GM12878 (cell line): ENCODE data around the gene LRRC56. TPM values are rescaled to one million over a fixed set of nuclear protein-coding genes. Genes with fewer than 3 reads are reported as not detected.

Experiments used
- ATAC-seq: fragments of 200-7000 bp; cut with Tn5 transposase; 3 replicates; pipeline ENCODE4 v1.9.1; 2020; ENCODE audit warnings: mild to moderate bottlenecking, moderate library complexity
- BruUV-seq: library from RNA; stranded (reverse); fragments of 400-500 nt; replicated peaks from 2 replicates; lab custom pipeline; 2021; lab: Mats Ljungman, UMichigan
- CTCF ChIA-PET: fragments of 300-600 bp; sonication (Branson Sonifier 250); formaldehyde crosslinking; extraction: SDS; loops from one replicate; lab custom pipeline; 2021; ENCODE audit warnings: inconsistent platforms; lab: Yijun Ruan, JAX
- POLR2A ChIA-PET: fragments of 350-600 bp; formaldehyde crosslinking; extraction: SDS; loops from one replicate; lab custom pipeline; 2021; ENCODE audit warnings: inconsistent platforms; lab: Charles Lee
- RAD21 ChIA-PET: fragments of 300-600 bp; sonication (Branson Sonifier 250); formaldehyde crosslinking; loops from one replicate; lab custom pipeline; 2023; ENCODE audit warnings: antibody characterized with exemption; ENCODE audit not compliant: unreplicated experiment; lab: Charles Lee
- SMC1A ChIA-PET: fragments of 300-600 bp; sonication (Branson Sonifier 250); formaldehyde crosslinking; loops from one replicate; lab custom pipeline; 2023; ENCODE audit not compliant: unreplicated experiment, uncharacterized antibody; lab: Charles Lee
- DNase-seq: peaks from one replicate; pipeline ENCODE4 v3.0.0-alpha.2; 2011; ENCODE audit warnings: low read depth, low spot score
- FAIRE-seq: peaks from 3 replicates; lab custom pipeline; 2011; peaks lifted over from hg19 to GRCh38; lab: Jason Lieb, UNC
- H2AFZ ChIP-seq: 2 replicates; pipeline ENCODE4 v1.6.0; 2011; ENCODE audit warnings: low read depth, low read length, control low read depth; ENCODE audit not compliant: control insufficient read depth
- H3K27ac ChIP-seq: 2 replicates; pipeline ENCODE4 v1.5.1; 2011; ENCODE audit warnings: control low read depth; ENCODE audit not compliant: control insufficient read depth, insufficient read depth
- H3K27me3 ChIP-seq, 2 experiments: replicated peaks in 1 of 2; 2 replicates each; pipeline versions ENCODE4 v1.6.0 to v1.6.1; 2011; ENCODE audit warnings: low read length in 1 of 2; ENCODE audit not compliant: control insufficient read depth in 2 of 2, insufficient read depth in 2 of 2
- H3K36me3 ChIP-seq, 2 experiments: 2 replicates each; pipeline ENCODE4 v1.5.1; 2011; ENCODE audit warnings: low read length in 1 of 2; ENCODE audit not compliant: control insufficient read depth in 2 of 2, insufficient read depth in 2 of 2
- H3K4me1 ChIP-seq: 2 replicates; pipeline ENCODE4 v1.6.1; 2011; ENCODE audit warnings: mild to moderate bottlenecking, low read length, moderate library complexity, mixed read lengths; ENCODE audit not compliant: control insufficient read depth, insufficient read depth
- H3K4me2 ChIP-seq: 2 replicates; pipeline ENCODE4 v1.6.0; 2011; ENCODE audit warnings: control low read depth; ENCODE audit not compliant: control insufficient read depth, insufficient read depth
- H3K4me3 ChIP-seq: fragments of 200-600 bp; sonication (generic); 2 replicates; pipeline ENCODE4 v1.5.1; 2016
- H3K79me2 ChIP-seq: 2 replicates; pipeline ENCODE4 v1.6.0; 2011; ENCODE audit warnings: low read length; ENCODE audit not compliant: control insufficient read depth, insufficient read depth
- H3K9ac ChIP-seq: 2 replicates; pipeline ENCODE4 v1.8.0; 2011; ENCODE audit warnings: low read length, control low read depth, mixed read lengths; ENCODE audit not compliant: control insufficient read depth, insufficient read depth
- H3K9me3 ChIP-seq: replicated peaks from 3 replicates; pipeline ENCODE4 v1.5.1; 2011; ENCODE audit warnings: mild to moderate bottlenecking, low read length; ENCODE audit not compliant: control insufficient read depth, insufficient read depth
- H4K20me1 ChIP-seq: 2 replicates; pipeline ENCODE4 v1.6.0; 2011; ENCODE audit not compliant: control insufficient read depth, insufficient read depth
- HDGF ChIP-seq: fragments of 450-650 bp; IDR thresholded peaks from 2 replicates; pipeline ENCODE4 v1.6.1; 2016; ENCODE audit warnings: antibody characterized with exemption
- ZNF384 ChIP-seq: IDR thresholded peaks from 2 replicates; pipeline ENCODE4 v1.6.1; 2012; ENCODE audit warnings: low read depth, mild to moderate bottlenecking, low read length, improper control_type of control experiment, borderline replicate concordance
- WGBS: methylation state at CpG from one replicate; pipeline ENCODE4 v1.1.6; 2016; ENCODE audit warnings: low lambda C conversion rate; ENCODE audit not compliant: insufficient replicate concordance, insufficient coverage; ENCODE audit errors: missing lambda C conversion rate; 5-methylcytosine and 5-hydroxymethylcytosine counted together
- in situ Hi-C: fragments of 300-500 bp; cut with MboI; formaldehyde crosslinking; loops from 9 replicates; pipeline ENCODE4 v1.14.3; 2018; ENCODE audit warnings: mixed read lengths
- intact Hi-C: fragments of 100-400 bp; cut with micrococcal nuclease; formaldehyde crosslinking; loops from one replicate; pipeline ENCODE4 v1.14.2; 2022; ENCODE audit not compliant: unreplicated experiment
- polyA plus RNA-seq, 11 experiments: library from polyadenylated mRNA; depleted of rRNA in 4 of 11; unstranded in 6 of 11; stranded (reverse) in 5 of 11; fragments of >200 nt; fragmentation: Nextera tagmentation in 4 of 11; fragmentation: Illumina TruSeq in 1 of 11; extraction: Ambion mirVana in 4 of 11; extraction: Trizol in 1 of 11; gene quantifications; 1 replicate in 1 of 11; 2 replicates in 10 of 11; pipeline versions ENCODE4 v1.2.1 to v1.2.3, GENCODE V29; 2011 to 2016; ENCODE audit warnings: inconsistent platforms in 2 of 11, missing spikeins in 2 of 11, low read depth in 1 of 11
- total RNA-seq, 4 experiments: library from RNA; depleted of rRNA in 3 of 4; stranded (reverse); fragments of >200 nt in 3 of 4; fragmentation: Illumina TruSeq in 1 of 4; extraction: Trizol in 1 of 4; gene quantifications; 2 replicates each; pipeline versions ENCODE4 v1.2.1 to v1.2.3, GENCODE V29; 2013 to 2021
- TF ChIP-seq, protein P1 (sequence below), 3 experiments: IDR thresholded peaks in 2 of 3; conservative IDR thresholded peaks in 1 of 3; 2 replicates each; pipeline ENCODE4 v1.5.1; 2011; ENCODE audit warnings: low read depth in 3 of 3, low read length in 3 of 3, mild to moderate bottlenecking in 3 of 3, control low read depth in 2 of 3, moderate library complexity in 2 of 3, inconsistent platforms in 1 of 3, mixed read lengths in 1 of 3; ENCODE audit not compliant: control insufficient read depth in 2 of 3, insufficient read depth in 1 of 3; ENCODE audit errors: extremely low read depth in 1 of 3

The LRRC56 gene
- total and polyA plus RNA-seq, 10 of the 15 experiments (the other 5 are each of a cell fraction or from before 2014, with no cell fraction given), result 0.02 to 1.9 (median 0.75) TPM; not detected in 1

DNA sequence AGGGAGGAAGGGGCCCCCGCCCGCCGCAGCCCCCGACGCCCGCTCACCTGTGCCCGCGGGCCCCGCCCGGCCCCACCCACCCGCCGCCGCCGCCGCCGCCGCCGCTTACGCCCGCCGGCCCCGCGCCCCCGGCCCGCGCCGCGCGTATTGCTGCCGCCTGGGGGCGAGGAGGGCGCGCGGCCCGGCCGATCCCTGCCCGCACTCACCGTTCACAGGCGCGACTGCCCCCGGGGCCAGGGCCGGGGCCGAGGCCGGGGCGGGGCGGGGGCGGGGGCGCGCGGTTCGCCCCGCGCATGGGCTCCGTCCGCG is 2.2 kb upstream of the LRRC56 start:
- peaks cover 4% of the 10 kb centered on the region; the same call in 1 of the 2 replicates for H4K20me1 ChIP-seq
- H3K36me3 ChIP-seq, result peaks cover 0 to 12% of the 10 kb centered on the region in 2 experiments; a peak in 3 of 4 replicates
- H3K9ac ChIP-seq, result peak overlapping the region; percentile 85; the same call in 1 of the 2 replicates
- ATAC-seq, result no peak
- ChIA-PET CTCF (interaction anchor here (1.5 kb wide), 1 partner anchor 41 kb away, joined by 4 read pairs; no protein-coding TSS in a partner anchor), POLR2A (interaction anchor here (1.1 to 2.5 kb wide), 9 partner anchors 12 to 192 kb away, joined by 3 to 15 read pairs (median 5); partner anchors contain the start of genes DEAF1, PHRF1 and TMEM80), RAD21 (interaction anchor here (1.1 to 1.6 kb wide), 4 partner anchors 41 to 261 kb away, joined by 3 to 5 read pairs (median 4); partner anchors contain the start of gene PHRF1)
- H2AFZ ChIP-seq, result no peak overlapping the region
- no TSS peak for BruUV-seq
- in situ Hi-C loops (no loop called here), intact Hi-C loops (no loop called here)
- H3K4me3 ChIP-seq, result peak overlapping the region; percentile 90; the same call in 1 of the 2 replicates
- H3K4me1 ChIP-seq, result peaks cover 28% of the 10 kb centered on the region
- FAIRE-seq, result no peak
- no peak overlapping the region; the same call in 1 of the 2 replicates for H3K27ac ChIP-seq
- peaks cover 16% of the 10 kb centered on the region for H3K79me2 ChIP-seq
- TF ChIP-seq, protein P1, sequence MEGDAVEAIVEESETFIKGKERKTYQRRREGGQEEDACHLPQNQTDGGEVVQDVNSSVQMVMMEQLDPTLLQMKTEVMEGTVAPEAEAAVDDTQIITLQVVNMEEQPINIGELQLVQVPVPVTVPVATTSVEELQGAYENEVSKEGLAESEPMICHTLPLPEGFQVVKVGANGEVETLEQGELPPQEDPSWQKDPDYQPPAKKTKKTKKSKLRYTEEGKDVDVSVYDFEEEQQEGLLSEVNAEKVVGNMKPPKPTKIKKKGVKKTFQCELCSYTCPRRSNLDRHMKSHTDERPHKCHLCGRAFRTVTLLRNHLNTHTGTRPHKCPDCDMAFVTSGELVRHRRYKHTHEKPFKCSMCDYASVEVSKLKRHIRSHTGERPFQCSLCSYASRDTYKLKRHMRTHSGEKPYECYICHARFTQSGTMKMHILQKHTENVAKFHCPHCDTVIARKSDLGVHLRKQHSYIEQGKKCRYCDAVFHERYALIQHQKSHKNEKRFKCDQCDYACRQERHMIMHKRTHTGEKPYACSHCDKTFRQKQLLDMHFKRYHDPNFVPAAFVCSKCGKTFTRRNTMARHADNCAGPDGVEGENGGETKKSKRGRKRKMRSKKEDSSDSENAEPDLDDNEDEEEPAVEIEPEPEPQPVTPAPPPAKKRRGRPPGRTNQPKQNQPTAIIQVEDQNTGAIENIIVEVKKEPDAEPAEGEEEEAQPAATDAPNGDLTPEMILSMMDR (IDR thresholded peaks at IDR 0.05 in 2 of 3, conservative IDR thresholded peaks at IDR 0.05 in 1 of 3; ENCODE audit: control insufficient read depth in 2 of 3, extremely low read depth in 1 of 3, insufficient read depth in 1 of 3, low read depth in 3 of 3, low read length in 3 of 3), result peak in 1 of 3 experiments; percentile 10; a peak in 1 of 6 replicates
- no peak for TF ChIP-seq HDGF
- no peak for TF ChIP-seq ZNF384
- TF ChIP-seq, all 136 proteins: peak for 1
- no peak for DNase-seq
- Histone ChIP-seq H3K27me3 (no peaks in the 10 kb centered on the region), H3K9me3 (no peaks in the 10 kb centered on the region), H3K4me2 (no peak overlapping the region)
- WGBS, result no CpG with 5 or more reads among the region's 56 CpGs
- SMC1A ChIA-PET, result interaction anchor here (1.1 to 1.5 kb wide), 2 partner anchors 19 to 41 kb away, joined by 3 read pairs; no protein-coding TSS in a partner anchor
